ENCODE data around the gene ITIH1. TPM values are rescaled to one million over a fixed set of nuclear protein-coding genes. Genes with fewer than 3 reads are reported as not detected.

ITIH1 gene
- total RNA-seq, 4 donors from 2014 or later, result 4.1 TPM; not detected in 3

DNA sequence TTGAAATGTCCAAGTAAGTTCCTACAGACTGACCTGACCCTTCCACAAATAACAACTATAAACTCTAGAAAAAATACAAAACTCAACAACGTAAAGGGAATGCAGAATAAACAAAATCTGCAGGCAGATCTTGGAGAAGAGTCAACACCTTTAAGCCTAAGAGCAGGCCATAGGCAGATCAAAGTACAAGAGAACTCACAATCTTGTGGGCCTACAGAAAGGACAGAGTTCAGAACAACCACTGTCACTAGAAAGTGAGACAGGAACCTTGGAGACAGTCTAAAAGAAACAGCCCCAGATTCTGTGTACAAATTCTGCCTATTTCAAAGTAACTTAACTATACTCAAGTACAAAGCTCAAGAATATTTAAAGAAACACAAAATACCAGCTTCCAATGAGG, 37.7 kb upstream of the ITIH1 start:
- DNase-seq (ENCODE audit: low spot score in 2 of 2), result no peak
- TF ChIP-seq CTCF (IDR thresholded peaks at IDR 0.05), result no peak
- TF ChIP-seq EP300 (IDR thresholded peaks at IDR 0.05), result no peak
- no peak for TF ChIP-seq POLR2A (IDR thresholded peaks at IDR 0.05)
- Histone ChIP-seq H3K36me3 (peaks cover 0 to 97% (median 11%) of the 10 kb centered on the region in 3 donors), H3K27me3 (no peaks in the 10 kb centered on the region), H3K4me1 (no peaks in the 10 kb centered on the region), H3K4me3 (no peak overlapping the region), H3K27ac (no peak overlapping the region), H3K9me3 (no peaks in the 10 kb centered on the region)
- 54 to 67% methylated on average over 1 of the region's 1 CpG for WGBS, 2 donors

DNA sequence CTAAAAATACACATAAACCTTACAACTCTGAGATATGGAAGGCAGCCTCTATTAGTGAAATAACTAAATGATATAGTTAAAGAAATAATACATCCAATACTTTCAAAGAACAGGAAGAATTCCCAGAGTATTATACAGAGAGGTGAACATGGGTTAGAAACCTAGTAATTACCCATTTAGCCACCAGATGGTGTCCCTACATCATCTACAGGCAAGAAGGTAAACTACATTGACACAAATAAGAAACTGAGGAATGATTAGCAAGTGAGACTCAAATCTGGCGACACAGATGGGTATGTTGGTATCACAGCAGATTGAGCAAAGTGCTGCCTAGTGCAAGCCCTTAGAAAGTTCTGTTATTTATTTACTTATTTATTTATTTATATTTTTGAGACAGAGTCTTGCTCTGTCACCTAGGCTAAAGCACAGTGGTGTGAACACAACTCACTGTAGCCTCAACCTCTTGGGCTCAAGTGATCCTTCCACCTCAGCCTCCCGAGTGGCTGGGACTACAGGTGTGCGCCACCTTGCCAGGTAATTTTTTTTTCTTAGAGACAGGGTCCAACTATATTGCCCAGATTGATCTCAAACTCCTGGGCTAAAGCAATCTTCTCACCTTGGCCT, 34.9 kb upstream of the ITIH1 start:
- TF ChIP-seq CTCF (IDR thresholded peaks at IDR 0.05), result peak; percentile 22 to 52 (median 43)
- no peak for TF ChIP-seq EP300 (IDR thresholded peaks at IDR 0.05)
- TF ChIP-seq POLR2A (IDR thresholded peaks at IDR 0.05), result no peak
- Histone ChIP-seq H3K9me3 (no peaks in the 10 kb centered on the region), H3K36me3 (peaks cover 9 to 97% (median 14%) of the 10 kb centered on the region in 3 donors), H3K27me3 (no peaks in the 10 kb centered on the region), H3K27ac (no peak overlapping the region), H3K4me3 (no peak overlapping the region), H3K4me1 (no peaks in the 10 kb centered on the region)
- DNase-seq (ENCODE audit: low spot score in 2 of 2), result peak in 1 of 2 donors; percentile 10
- WGBS, 2 donors, result 83% methylated on average over 3 of the region's 3 CpGs

DNA sequence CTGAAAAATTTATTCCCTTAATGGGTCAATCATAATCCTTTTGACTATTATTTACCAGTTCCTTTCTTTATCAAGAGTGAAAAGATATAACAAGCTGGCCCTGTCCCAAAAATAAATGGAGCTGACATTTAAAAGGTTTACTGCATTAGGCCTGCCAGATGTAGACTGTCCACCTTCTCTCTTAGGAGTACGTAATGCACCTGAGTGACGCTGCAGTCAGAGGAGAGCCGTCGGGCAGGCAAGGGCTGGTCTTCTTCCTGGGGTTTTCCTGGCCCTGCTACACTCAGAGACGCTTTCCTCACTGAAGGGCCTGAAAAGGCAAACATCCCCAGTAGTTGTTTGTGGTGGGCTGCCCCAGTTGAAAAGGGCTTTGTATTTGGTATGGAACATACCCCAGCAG, 34.2 kb upstream of the ITIH1 start:
- Histone ChIP-seq H3K9me3 (no peaks in the 10 kb centered on the region), H3K27ac (no peak overlapping the region), H3K4me1 (no peaks in the 10 kb centered on the region), H3K36me3 (peaks cover 9 to 97% (median 14%) of the 10 kb centered on the region in 3 donors), H3K27me3 (no peaks in the 10 kb centered on the region), H3K4me3 (no peak overlapping the region)
- WGBS, 2 donors, result 87 to 88% methylated on average over 5 of the region's 5 CpGs
- no peak for DNase-seq (ENCODE audit: low spot score in 2 of 2)
- TF ChIP-seq EP300 (IDR thresholded peaks at IDR 0.05), result no peak

DNA sequence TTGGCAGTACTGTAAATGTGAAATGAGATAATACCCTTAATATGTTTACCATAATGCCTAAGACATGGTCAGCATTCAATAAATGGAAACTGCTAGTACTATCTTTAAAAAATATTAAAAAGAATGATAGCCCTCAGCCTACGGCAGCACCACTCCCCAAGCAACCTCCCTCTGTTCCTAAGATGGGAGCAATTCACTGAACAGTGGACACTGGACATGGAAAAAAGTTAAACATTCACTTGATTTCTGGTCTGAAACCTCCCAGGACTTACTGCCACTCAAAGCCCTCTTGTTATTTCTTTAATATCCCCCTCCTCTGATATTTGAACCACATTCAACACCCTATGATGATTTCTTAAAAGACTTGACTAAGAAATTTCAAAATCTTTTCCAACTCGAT, 33.7 kb upstream of the ITIH1 start:
- DNase-seq (ENCODE audit: low spot score in 2 of 2), result no peak
- H3K36me3 ChIP-seq, result peaks cover 9 to 97% (median 14%) of the 10 kb centered on the region in 3 donors
- 84 to 94% methylated on average over 2 of the region's 2 CpGs for WGBS, 2 donors
- no peak overlapping the region for H3K27ac ChIP-seq
- H3K4me1 ChIP-seq, result no peaks in the 10 kb centered on the region
- H3K27me3 ChIP-seq, result no peaks in the 10 kb centered on the region
- TF ChIP-seq CTCF (IDR thresholded peaks at IDR 0.05) (no peak), POLR2A (IDR thresholded peaks at IDR 0.05) (no peak), EP300 (IDR thresholded peaks at IDR 0.05) (no peak)
- no peak overlapping the region for H3K4me3 ChIP-seq
- H3K9me3 ChIP-seq, result no peaks in the 10 kb centered on the region

DNA sequence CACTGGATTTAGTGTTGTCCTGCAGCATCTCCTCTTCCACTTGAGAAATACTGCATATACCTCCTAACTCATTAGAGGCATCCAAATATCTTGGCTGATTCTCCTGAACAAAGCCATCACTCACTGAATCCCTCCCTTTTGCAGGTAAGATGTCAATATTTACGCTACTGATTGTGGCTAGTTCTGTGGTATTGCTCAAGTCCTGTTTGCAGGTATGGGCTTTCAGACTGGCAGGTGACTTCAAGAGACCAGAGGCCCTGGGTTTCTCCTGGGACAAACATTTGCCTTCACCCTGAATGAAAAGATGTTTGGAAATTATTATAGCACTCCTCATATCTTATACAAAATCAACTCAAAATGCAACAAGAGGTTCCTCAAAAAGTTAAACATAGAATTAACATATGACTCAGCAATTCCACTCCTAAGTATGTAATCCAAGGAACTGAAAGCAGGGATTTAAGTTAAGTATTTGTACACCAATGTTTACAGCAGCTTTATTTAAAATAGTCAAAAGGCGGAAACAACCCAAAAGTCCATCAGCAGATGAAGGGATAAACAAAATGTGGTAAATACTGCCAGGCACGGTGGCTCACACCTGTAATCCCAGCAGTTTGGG, 25.2 kb upstream of the ITIH1 start:
- Histone ChIP-seq H3K27me3 (no peaks in the 10 kb centered on the region), H3K4me3 (no peak overlapping the region), H3K9me3 (no peaks in the 10 kb centered on the region), H3K27ac (no peak overlapping the region), H3K4me1 (no peaks in the 10 kb centered on the region), H3K36me3 (peaks cover 0 to 98% (median 6%) of the 10 kb centered on the region in 3 donors)
- TF ChIP-seq CTCF (IDR thresholded peaks at IDR 0.05) (no peak), EP300 (IDR thresholded peaks at IDR 0.05) (no peak), POLR2A (IDR thresholded peaks at IDR 0.05) (no peak)
- DNase-seq (ENCODE audit: low spot score in 2 of 2), result no peak
- 93 to 94% methylated on average over 3 of the region's 3 CpGs for WGBS, 2 donors
